SK-N-MC (cell line): ENCODE data around the gene SBF2.
"Not testable (repeated sequence)": the region's sequence is repeated elsewhere in the genome, so short reads cannot be mapped to it uniquely, and the experiment has no call there.

Experiments used
- DNase-seq: peaks from one replicate; pipeline ENCODE4 v3.0.0-alpha.2; 2011; ENCODE audit warnings: low read depth, low spot score
- H3K27ac ChIP-seq: fragments of 200-600 bp; sonication (generic); 2 replicates; pipeline ENCODE4 v1.5.1; 2016; ENCODE audit warnings: mixed run types
- H3K36me3 ChIP-seq: fragments of 200-600 bp; sonication (generic); 2 replicates; pipeline ENCODE4 v1.6.1; 2017; ENCODE audit warnings: antibody characterized with exemption, low read length, mixed read lengths; ENCODE audit not compliant: insufficient read depth
- H3K4me3 ChIP-seq: fragments of 200-600 bp; sonication (generic); 2 replicates; pipeline ENCODE4 v1.5.1; 2016
- H3K9ac ChIP-seq: fragments of 200-600 bp; sonication (generic); 2 replicates; pipeline ENCODE4 v1.8.0; 2017; ENCODE audit warnings: mixed run types, mixed read lengths; ENCODE audit not compliant: insufficient read length
- H3K9me3 ChIP-seq: fragments of 200-600 bp; sonication (generic); 2 replicates; pipeline ENCODE4 v1.6.1; 2017; ENCODE audit warnings: low read depth, mild to moderate bottlenecking, antibody characterized with exemption, low read length, moderate library complexity, mixed read lengths
- EZH2 ChIP-seq: fragments of 200-600 bp; sonication (generic); IDR thresholded peaks from one replicate; pipeline ENCODE4 v1.6.1; 2017; ENCODE audit warnings: antibody characterized with exemption
- FOXP2 ChIP-seq: optimal IDR thresholded peaks from 2 replicates; pipeline ENCODE3; 2011; ENCODE audit warnings: mild to moderate bottlenecking, moderate library complexity; ENCODE audit not compliant: insufficient read depth; ENCODE audit errors: extremely low read length, control extremely low read depth
- POLR2AphosphoS5 ChIP-seq: IDR thresholded peaks from 2 replicates; pipeline ENCODE4 v1.6.1; 2012; ENCODE audit warnings: mild to moderate bottlenecking, low read depth, low read length, borderline replicate concordance

SBF2 gene

DNA sequence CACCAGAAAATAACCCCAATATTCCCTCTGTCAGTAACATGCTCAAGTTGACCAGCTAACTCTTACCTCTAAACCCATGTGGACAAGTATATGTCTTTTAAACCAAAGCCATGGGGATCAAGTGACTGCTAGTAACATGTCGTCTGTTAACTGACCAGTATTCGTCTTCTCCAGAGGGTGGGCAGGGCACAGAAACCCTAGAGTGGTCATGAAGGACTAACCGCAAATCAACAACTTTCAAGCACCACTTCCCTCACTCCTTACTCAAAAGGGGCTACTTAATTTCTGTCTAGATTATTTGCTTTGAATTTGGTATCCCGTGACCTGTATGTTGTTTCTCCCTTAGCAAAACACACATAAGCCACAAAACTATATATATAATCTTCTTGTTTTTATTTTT is 336.9 kb downstream of the SBF2 start:
- Histone ChIP-seq H3K36me3 (peaks cover 15% of the 10 kb centered on the region), H3K9ac (no peak overlapping the region), H3K4me3 (no peak overlapping the region), H3K9me3 (no peaks in the 10 kb centered on the region; the same call in 1 of the 2 replicates), H3K27ac (no peak overlapping the region)
- no peak for TF ChIP-seq EZH2
- TF ChIP-seq POLR2AphosphoS5, result no peak
- no peak for TF ChIP-seq FOXP2
- DNase-seq, result no peak

DNA sequence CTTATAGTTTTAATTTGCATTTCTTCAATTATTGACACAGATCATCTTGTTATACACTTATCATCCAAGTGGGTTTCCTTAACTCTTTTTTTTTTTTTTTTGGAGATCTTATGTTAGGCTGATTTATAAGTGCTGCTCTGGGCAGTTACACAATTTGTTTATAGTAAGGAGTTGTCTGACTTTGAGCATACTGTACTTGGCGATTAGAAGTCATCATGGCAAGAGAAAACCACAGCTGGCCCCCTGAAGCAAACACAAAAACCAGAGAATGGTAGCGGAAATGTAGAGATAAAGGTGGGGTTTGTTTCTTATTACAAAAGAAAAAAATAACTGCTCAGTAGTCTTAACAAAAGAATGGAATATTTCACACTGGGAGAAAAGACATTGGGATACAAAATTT is 337.5 kb downstream of the SBF2 start:
- Histone ChIP-seq H3K9ac (no peak overlapping the region), H3K9me3 (no peaks in the 10 kb centered on the region; the same call in 1 of the 2 replicates), H3K4me3 (no peak overlapping the region), H3K36me3 (peaks cover 15% of the 10 kb centered on the region), H3K27ac (no peak overlapping the region)
- DNase-seq, result no peak
- TF ChIP-seq POLR2AphosphoS5, result no peak
- no peak for TF ChIP-seq EZH2
- no peak for TF ChIP-seq FOXP2

DNA sequence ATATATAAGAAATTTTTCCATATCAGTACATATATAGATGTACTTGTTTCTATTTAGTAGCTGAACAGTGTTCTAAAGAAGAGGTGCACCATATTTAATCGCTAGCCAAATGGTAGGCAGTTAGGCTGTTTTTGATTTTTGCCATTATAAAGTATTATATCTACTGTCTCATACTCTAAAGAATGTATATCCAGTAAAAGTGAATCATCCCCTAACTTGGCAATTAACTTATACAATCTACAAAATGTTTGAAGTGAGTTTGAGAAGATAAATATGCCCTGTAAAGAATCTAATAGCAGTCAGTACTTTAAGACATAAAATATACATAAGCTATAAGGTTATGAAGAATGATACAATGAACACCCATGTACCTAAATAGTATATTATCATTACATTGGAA is 338.6 kb downstream of the SBF2 start:
- Histone ChIP-seq H3K9ac (no peak overlapping the region), H3K9me3 (no peaks in the 10 kb centered on the region; the same call in 1 of the 2 replicates), H3K36me3 (peaks cover 15% of the 10 kb centered on the region), H3K27ac (no peak overlapping the region), H3K4me3 (no peak overlapping the region)
- TF ChIP-seq EZH2 (no peak), POLR2AphosphoS5 (no peak), FOXP2 (no peak)
- no peak for DNase-seq

DNA sequence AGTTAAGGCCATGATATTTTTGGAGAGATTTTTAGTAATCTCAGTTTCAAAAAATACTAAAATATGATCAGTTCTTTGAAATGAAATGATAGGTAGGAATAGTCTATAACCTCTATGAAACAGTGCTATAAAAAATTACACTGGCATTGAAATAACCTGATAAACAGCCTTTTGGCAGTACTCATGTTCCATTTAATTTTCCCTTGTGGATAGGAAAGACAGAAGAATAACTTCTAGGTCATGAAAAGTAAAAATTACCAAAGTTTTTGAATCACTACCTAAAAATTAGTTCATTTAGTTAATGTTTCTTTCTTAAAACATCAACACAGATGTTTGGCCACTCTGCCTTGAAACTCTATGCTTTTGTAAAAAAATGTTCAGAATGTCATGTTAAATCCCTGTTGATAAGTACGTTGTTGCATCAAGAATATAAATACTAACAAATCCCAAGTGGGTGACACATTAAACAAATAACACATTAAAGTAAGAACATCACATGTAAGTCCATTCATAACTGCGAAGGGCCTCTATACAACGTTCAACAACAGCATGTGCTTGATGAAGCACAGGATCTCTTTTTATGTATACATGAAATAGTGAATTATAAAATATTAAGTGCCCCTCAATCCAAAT is 339.9 kb downstream of the SBF2 start:
- TF ChIP-seq FOXP2 (no peak), POLR2AphosphoS5 (no peak), EZH2 (no peak)
- Histone ChIP-seq H3K9ac (no peak overlapping the region), H3K9me3 (no peaks in the 10 kb centered on the region; the same call in 1 of the 2 replicates), H3K4me3 (no peak overlapping the region), H3K36me3 (peaks cover 10% of the 10 kb centered on the region), H3K27ac (no peak overlapping the region)
- DNase-seq, result no peak

DNA sequence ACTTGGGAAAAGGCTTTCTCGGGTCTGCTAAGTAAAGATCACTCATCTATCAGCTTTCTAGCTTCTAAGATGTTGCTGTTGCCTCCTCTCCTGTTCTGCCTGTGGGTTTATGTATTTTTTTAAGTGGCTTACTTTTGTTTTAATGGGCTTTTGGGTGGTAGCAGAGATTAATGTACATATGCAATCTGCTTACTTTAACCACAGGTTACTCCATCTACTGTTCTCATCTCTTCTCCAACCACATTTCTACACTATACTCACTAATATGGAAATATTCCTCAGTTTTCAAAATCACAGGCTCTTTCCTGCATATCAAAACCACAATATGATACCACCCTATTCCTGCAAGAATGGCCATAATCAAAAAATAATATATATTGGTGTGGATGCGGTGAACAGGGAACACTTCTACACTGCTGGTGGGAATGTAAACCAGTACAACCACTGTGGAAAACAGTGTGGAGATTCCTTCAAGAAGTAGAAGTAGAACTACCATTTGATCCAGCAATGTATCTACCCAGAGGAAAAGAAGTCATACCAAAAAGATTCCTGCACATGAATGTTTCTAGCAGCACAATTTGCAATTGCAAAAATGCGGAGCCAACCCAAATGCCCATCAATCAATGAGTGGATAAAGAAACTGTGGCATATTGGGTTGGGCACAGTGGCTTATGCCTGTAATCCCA is 341.4 kb downstream of the SBF2 start:
- no peak for DNase-seq
- no peak overlapping the region for H3K27ac ChIP-seq
- no peaks in the 10 kb centered on the region; the same call in 1 of the 2 replicates for H3K9me3 ChIP-seq
- no peak overlapping the region for H3K9ac ChIP-seq
- peaks cover 6% of the 10 kb centered on the region; the same call in 1 of the 2 replicates for H3K36me3 ChIP-seq
- TF ChIP-seq EZH2 (no peak), POLR2AphosphoS5 (no peak), FOXP2 (no peak)
- H3K4me3 ChIP-seq, result no peak overlapping the region

DNA sequence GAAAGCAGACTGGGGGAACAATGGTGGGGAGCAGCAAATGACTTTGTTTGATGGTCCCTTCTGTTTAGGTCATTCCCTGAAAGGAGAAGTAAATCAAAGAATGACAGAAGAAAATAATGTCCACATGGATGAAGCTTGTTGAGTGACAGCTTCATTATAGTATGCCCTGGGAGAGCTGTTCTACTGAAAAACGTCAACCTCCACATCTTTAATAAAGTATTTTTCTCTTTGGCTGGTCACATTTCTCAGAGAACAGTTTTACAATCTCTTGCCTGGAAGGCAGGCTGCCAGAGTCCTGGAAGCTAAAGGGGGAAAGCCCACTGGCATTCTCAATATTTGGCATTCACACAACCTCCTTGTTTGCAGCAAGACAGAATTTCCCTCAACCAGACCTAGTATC is 342.2 kb downstream of the SBF2 start:
- H3K9me3 ChIP-seq, result no peaks in the 10 kb centered on the region; the same call in 1 of the 2 replicates
- TF ChIP-seq FOXP2 (no peak), POLR2AphosphoS5 (no peak), EZH2 (no peak)
- H3K36me3 ChIP-seq, result peaks cover 7% of the 10 kb centered on the region; the same call in 1 of the 2 replicates
- H3K27ac ChIP-seq, result peak overlapping the region; percentile 48; the same call in 1 of the 2 replicates
- DNase-seq, result no peak
- no peak overlapping the region for H3K9ac ChIP-seq
- no peak overlapping the region for H3K4me3 ChIP-seq

DNA sequence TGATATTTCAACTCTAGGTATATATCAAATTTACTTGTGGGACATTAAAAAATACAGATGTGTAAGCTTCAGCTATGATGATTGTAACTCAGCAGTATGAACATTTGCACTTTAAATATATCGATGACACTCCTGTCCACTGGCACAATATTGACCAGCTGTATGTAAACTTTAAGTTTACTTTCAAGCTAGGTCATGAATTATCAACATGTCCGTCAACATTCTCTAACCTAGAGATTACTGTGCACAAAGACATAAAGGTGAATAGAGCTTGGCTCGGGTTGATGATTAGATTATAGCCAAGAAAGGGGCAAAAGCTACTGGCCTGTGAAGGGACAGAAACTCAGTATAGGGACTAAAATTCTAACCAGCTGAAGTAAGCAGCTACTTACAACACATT is 343.6 kb downstream of the SBF2 start:
- no peak overlapping the region for H3K9ac ChIP-seq
- TF ChIP-seq EZH2, result no peak
- no peak for TF ChIP-seq POLR2AphosphoS5
- TF ChIP-seq FOXP2, result no peak
- 0 out of 2 replicates have a peak, but pooled peaks cover 5% of the 10 kb centered on the region for H3K36me3 ChIP-seq
- DNase-seq, result no peak
- no peak overlapping the region for H3K27ac ChIP-seq
- peaks cover under 1% of the 10 kb centered on the region; the same call in 1 of the 2 replicates for H3K9me3 ChIP-seq
- no peak overlapping the region for H3K4me3 ChIP-seq

DNA sequence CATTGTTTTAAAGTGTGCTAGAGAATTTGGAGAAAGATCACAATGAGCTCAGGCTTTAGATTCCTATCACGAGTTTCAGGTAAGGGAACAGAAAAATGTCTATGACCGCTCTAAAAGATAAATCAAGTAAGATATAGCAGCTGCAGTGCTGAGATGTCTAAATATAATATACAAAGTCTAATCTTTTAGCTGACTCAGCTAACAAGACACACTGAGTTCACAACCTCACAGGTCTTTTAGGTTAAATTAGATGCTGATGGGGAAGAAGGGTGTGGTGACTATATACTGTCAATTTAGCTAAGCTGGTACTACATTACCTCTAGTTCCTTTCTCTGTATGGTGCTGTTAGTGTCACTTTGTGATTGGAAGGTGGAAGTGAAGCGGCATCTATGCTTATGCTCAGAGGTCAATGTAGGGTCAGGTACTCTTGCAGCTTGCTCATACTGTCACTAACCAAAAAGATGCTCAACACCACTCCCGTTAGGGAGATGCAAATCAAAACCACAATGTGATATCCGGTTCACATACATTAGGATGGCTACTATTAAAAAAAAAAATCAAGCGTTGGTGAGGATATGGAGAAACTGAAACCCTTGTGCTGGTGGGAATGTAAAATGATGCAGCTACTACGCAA is 346.7 kb downstream of the SBF2 start:
- H3K27ac ChIP-seq, result no peak overlapping the region
- no peak for DNase-seq
- TF ChIP-seq EZH2 (no peak), POLR2AphosphoS5 (no peak), FOXP2 (no peak)
- H3K36me3 ChIP-seq, result peaks cover 5% of the 10 kb centered on the region; the same call in 1 of the 2 replicates
- no peak overlapping the region for H3K9ac ChIP-seq
- H3K9me3 ChIP-seq, result peaks cover 6% of the 10 kb centered on the region
- no peak overlapping the region for H3K4me3 ChIP-seq

DNA sequence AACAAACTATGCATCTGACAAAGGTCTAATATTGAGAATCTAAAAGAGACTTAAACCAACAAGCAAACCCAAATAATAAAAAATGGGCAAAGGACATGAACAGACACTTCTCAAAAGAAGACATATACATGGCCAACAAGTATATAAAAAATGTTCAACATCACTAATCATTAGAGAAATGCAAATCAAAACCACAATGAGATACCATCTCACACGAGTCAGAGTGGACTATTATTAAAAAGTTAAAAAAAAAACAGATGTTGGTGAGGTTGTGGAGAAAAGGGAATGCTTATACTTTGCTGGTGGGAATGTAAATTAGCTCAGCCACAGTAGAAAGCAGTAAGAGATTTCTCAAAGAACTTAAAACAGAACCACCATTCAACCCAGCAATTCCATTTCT is 348.3 kb downstream of the SBF2 start:
- not testable (repeated sequence) for H3K4me3 ChIP-seq, H3K9me3 ChIP-seq, H3K36me3 ChIP-seq, H3K9ac ChIP-seq, DNase-seq, H3K27ac ChIP-seq
